Measurements from ENCODE around the gene HLA-C.
"Not testable (repeated sequence)": the region's sequence is repeated elsewhere in the genome, so short reads cannot be mapped to it uniquely, and the experiment has no call there.

HLA-C gene

DNA sequence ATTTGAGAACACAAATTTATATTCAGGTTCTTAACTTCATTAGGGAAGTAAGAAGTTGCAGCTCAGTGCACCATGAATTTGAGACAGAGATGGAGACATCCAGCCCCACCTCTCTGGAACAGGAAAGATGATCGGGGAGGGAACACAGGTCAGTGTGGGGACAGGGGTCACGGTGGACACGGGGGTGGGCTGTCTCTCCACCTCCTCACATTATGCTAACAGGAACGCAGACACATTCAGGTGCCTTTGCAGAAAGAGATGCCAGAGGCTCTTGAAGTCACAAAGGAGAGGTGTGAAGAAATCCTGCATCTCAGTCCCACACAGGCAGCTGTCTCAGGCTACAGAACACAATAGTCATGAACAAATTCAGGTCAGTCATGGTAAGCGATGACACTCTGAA is 3.1 kb downstream of the HLA-C start:
- Histone ChIP-seq H3K9ac (ENCODE audit: low read length) (no peak overlapping the region), H3K27me3 (ENCODE audit: control insufficient read depth in 1 of 2, insufficient read depth in 2 of 2, low read length in 2 of 2) (no peaks in the 10 kb centered on the region), H3K27ac (ENCODE audit: low read depth, low read length) (no peak overlapping the region), H3K4me1 (ENCODE audit: insufficient read depth, low read length) (peaks cover 12% of the 10 kb centered on the region), H3K36me3 (ENCODE audit: insufficient read depth, low read length) (peaks cover 3% of the 10 kb centered on the region), H3K9me3 (ENCODE audit: low read length) (no peaks in the 10 kb centered on the region), H3K4me3 (ENCODE audit: low read depth in 1 of 2, low read length in 2 of 2) (no peak overlapping the region)

DNA sequence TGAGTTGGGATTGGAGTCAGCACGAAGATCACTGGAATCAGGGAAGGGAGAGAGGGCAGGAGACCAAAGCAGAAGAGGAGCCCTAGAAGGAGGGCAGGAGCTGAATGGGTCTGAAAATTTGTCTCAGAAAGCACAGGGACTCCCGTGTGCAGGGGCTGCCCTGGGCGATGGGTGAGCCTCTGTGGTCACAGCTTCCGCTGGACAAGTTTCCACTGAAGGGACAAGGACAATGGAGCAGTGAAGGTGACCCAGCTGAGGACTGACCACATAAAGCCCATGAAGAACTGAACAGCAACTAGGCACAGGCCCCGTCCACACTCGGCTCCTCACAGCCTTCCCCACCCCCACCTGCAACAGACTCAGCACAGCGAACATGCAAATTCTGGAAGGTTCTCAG is 3.5 kb downstream of the HLA-C start:
- H3K27me3 ChIP-seq (ENCODE audit: control insufficient read depth in 1 of 2, insufficient read depth in 2 of 2, low read length in 2 of 2) = no peaks in the 10 kb centered on the region
- no peaks in the 10 kb centered on the region for H3K9me3 ChIP-seq (ENCODE audit: low read length)
- H3K9ac ChIP-seq (ENCODE audit: low read length) = no peak overlapping the region
- peaks cover 3% of the 10 kb centered on the region for H3K36me3 ChIP-seq (ENCODE audit: insufficient read depth, low read length)
- H3K27ac ChIP-seq (ENCODE audit: low read depth, low read length) = no peak overlapping the region
- no peak overlapping the region for H3K4me3 ChIP-seq (ENCODE audit: low read depth in 1 of 2, low read length in 2 of 2)
- H3K4me1 ChIP-seq (ENCODE audit: insufficient read depth, low read length) = peaks cover 12% of the 10 kb centered on the region

DNA sequence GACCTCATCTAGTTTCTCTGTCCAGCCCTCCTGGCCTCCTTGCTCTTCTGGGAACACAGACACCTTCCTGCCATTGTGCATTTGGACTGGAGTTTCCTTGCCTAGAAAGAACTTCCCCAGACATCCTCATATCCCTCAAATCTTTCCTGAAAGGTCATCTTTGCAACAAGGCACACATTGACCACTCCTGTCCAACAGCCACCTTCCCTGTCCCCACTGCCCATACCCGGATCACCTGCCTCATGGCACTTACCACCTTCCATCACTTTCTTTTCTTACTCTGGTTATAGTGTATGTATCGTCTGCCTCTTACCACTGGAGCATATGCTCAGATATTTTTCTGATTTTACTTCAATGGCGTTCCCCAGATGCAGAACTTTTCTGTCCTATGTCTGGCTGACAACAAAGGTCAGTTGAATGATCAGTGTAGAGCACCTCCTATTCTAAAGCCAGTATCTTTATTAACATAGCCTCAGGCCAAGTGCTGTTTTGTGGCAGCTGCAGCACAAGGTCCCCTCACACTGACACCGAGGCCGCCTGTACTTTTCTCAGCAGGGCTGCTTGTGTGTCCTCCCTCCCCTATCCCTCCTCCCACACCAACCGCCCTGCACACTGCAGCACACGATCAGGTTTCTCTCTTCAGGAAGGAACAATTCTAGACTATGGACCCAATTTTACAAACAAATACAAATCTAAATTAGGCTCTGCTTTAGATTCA is 4.1 kb downstream of the HLA-C start:
- Histone ChIP-seq H3K4me1 (ENCODE audit: insufficient read depth, low read length) (peaks cover 10% of the 10 kb centered on the region), H3K9me3 (ENCODE audit: low read length) (no peaks in the 10 kb centered on the region), H3K4me3 (ENCODE audit: low read depth in 1 of 2, low read length in 2 of 2) (no peak overlapping the region), H3K27me3 (ENCODE audit: control insufficient read depth in 1 of 2, insufficient read depth in 2 of 2, low read length in 2 of 2) (no peaks in the 10 kb centered on the region), H3K36me3 (ENCODE audit: insufficient read depth, low read length) (peaks cover 3% of the 10 kb centered on the region), H3K27ac (ENCODE audit: low read depth, low read length) (no peak overlapping the region), H3K9ac (ENCODE audit: low read length) (no peak overlapping the region)

- Histone ChIP-seq H3K27ac (ENCODE audit: low read depth, low read length) (no peak overlapping the region), H3K4me1 (ENCODE audit: insufficient read depth, low read length) (peaks cover 7% of the 10 kb centered on the region), H3K27me3 (ENCODE audit: control insufficient read depth in 1 of 2, insufficient read depth in 2 of 2, low read length in 2 of 2) (no peaks in the 10 kb centered on the region), H3K36me3 (ENCODE audit: insufficient read depth, low read length) (peaks cover 3% of the 10 kb centered on the region), H3K9ac (ENCODE audit: low read length) (no peak overlapping the region), H3K4me3 (ENCODE audit: low read depth in 1 of 2, low read length in 2 of 2) (no peak overlapping the region), H3K9me3 (ENCODE audit: low read length) (no peaks in the 10 kb centered on the region)
Measured at GRCh38 chr6:31266567-31267360, 5.1 kb downstream of the HLA-C start.

GRCh38 chr6:31265926-31266325 is 6.0 kb downstream of the HLA-C start:
- no peak overlapping the region for H3K9ac ChIP-seq (ENCODE audit: low read length)
- H3K4me1 ChIP-seq (ENCODE audit: insufficient read depth, low read length) = peaks cover 7% of the 10 kb centered on the region
- H3K27ac ChIP-seq (ENCODE audit: low read depth, low read length) = no peak overlapping the region
- H3K9me3 ChIP-seq (ENCODE audit: low read length) = no peaks in the 10 kb centered on the region
- H3K4me3 ChIP-seq (ENCODE audit: low read depth in 1 of 2, low read length in 2 of 2) = no peak overlapping the region
- no peaks in the 10 kb centered on the region for H3K27me3 ChIP-seq (ENCODE audit: control insufficient read depth in 1 of 2, insufficient read depth in 2 of 2, low read length in 2 of 2)
- H3K36me3 ChIP-seq (ENCODE audit: insufficient read depth, low read length) = peaks cover 3% of the 10 kb centered on the region

GRCh38 chr6:31263346-31263933 is 8.5 kb downstream of the HLA-C start:
- H3K27me3 ChIP-seq (ENCODE audit: control insufficient read depth in 1 of 2, insufficient read depth in 2 of 2, low read length in 2 of 2); H3K4me3 ChIP-seq (ENCODE audit: low read depth in 1 of 2, low read length in 2 of 2); H3K36me3 ChIP-seq (ENCODE audit: insufficient read depth, low read length); H3K27ac ChIP-seq (ENCODE audit: low read depth, low read length); H3K4me1 ChIP-seq (ENCODE audit: insufficient read depth, low read length); H3K9me3 ChIP-seq (ENCODE audit: low read length); H3K9ac ChIP-seq (ENCODE audit: low read length): not testable (repeated sequence)

GRCh38 chr6:31259995-31260394 is 11.9 kb downstream of the HLA-C start:
- not testable (repeated sequence) for H3K27ac ChIP-seq (ENCODE audit: low read depth, low read length); H3K36me3 ChIP-seq (ENCODE audit: insufficient read depth, low read length); H3K4me3 ChIP-seq (ENCODE audit: low read depth in 1 of 2, low read length in 2 of 2); H3K9me3 ChIP-seq (ENCODE audit: low read length); H3K4me1 ChIP-seq (ENCODE audit: insufficient read depth, low read length); H3K27me3 ChIP-seq (ENCODE audit: control insufficient read depth in 1 of 2, insufficient read depth in 2 of 2, low read length in 2 of 2); H3K9ac ChIP-seq (ENCODE audit: low read length)

DNA sequence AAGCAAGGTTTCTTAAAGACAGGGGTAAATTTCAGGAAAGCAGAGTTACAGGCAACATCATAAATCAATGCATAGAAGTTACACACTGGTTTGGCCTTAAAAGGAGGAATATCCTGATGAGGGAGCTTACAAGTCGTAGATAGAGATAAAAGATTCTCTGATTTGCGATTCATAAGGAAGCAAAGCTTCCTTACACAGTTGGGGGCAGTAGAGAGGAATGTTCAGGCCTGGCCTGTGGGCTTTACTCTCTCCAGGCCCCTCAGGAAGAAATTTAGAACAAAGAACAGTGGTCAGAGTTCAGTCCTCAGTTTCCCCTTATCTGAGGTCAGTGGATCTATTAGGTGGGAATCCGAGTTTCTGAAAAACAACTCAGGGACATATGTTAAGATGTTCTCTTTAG is 19.3 kb downstream of the HLA-C start:
- no peaks in the 10 kb centered on the region for H3K27me3 ChIP-seq (ENCODE audit: control insufficient read depth in 1 of 2, insufficient read depth in 2 of 2, low read length in 2 of 2)
- H3K4me3 ChIP-seq (ENCODE audit: low read depth in 1 of 2, low read length in 2 of 2) = no peak overlapping the region
- H3K9ac ChIP-seq (ENCODE audit: low read length) = no peak overlapping the region
- H3K27ac ChIP-seq (ENCODE audit: low read depth, low read length) = no peak overlapping the region
- no peaks in the 10 kb centered on the region for H3K4me1 ChIP-seq (ENCODE audit: insufficient read depth, low read length)
- no peaks in the 10 kb centered on the region for H3K9me3 ChIP-seq (ENCODE audit: low read length)
- no peaks in the 10 kb centered on the region for H3K36me3 ChIP-seq (ENCODE audit: insufficient read depth, low read length)

- Histone ChIP-seq H3K4me1 (ENCODE audit: insufficient read depth, low read length) (no peaks in the 10 kb centered on the region), H3K27me3 (ENCODE audit: control insufficient read depth in 1 of 2, insufficient read depth in 2 of 2, low read length in 2 of 2) (no peaks in the 10 kb centered on the region), H3K27ac (ENCODE audit: low read depth, low read length) (no peak overlapping the region), H3K9ac (ENCODE audit: low read length) (no peak overlapping the region), H3K9me3 (ENCODE audit: low read length) (no peaks in the 10 kb centered on the region), H3K36me3 (ENCODE audit: insufficient read depth, low read length) (no peaks in the 10 kb centered on the region), H3K4me3 (ENCODE audit: low read depth in 1 of 2, low read length in 2 of 2) (no peak overlapping the region)
Measured at GRCh38 chr6:31251261-31251660, 20.6 kb downstream of the HLA-C start.

- Histone ChIP-seq H3K4me3 (ENCODE audit: low read depth in 1 of 2, low read length in 2 of 2) (no peak overlapping the region), H3K9me3 (ENCODE audit: low read length) (no peaks in the 10 kb centered on the region), H3K36me3 (ENCODE audit: insufficient read depth, low read length) (no peaks in the 10 kb centered on the region), H3K9ac (ENCODE audit: low read length) (no peak overlapping the region), H3K27ac (ENCODE audit: low read depth, low read length) (no peak overlapping the region), H3K4me1 (ENCODE audit: insufficient read depth, low read length) (no peaks in the 10 kb centered on the region), H3K27me3 (ENCODE audit: control insufficient read depth in 1 of 2, insufficient read depth in 2 of 2, low read length in 2 of 2) (no peaks in the 10 kb centered on the region)
Measured at GRCh38 chr6:31249184-31249583, 22.7 kb downstream of the HLA-C start.

GRCh38 chr6:31247813-31248212 is 24.1 kb downstream of the HLA-C start:
- Histone ChIP-seq H3K36me3 (ENCODE audit: insufficient read depth, low read length) (no peaks in the 10 kb centered on the region), H3K9ac (ENCODE audit: low read length) (no peak overlapping the region), H3K9me3 (ENCODE audit: low read length) (no peaks in the 10 kb centered on the region), H3K27me3 (ENCODE audit: control insufficient read depth in 1 of 2, insufficient read depth in 2 of 2, low read length in 2 of 2) (no peaks in the 10 kb centered on the region), H3K4me1 (ENCODE audit: insufficient read depth, low read length) (no peaks in the 10 kb centered on the region), H3K27ac (ENCODE audit: low read depth, low read length) (no peak overlapping the region), H3K4me3 (ENCODE audit: low read depth in 1 of 2, low read length in 2 of 2) (no peak overlapping the region)
